Measurements from ENCODE around the gene COL4A6.

DNA sequence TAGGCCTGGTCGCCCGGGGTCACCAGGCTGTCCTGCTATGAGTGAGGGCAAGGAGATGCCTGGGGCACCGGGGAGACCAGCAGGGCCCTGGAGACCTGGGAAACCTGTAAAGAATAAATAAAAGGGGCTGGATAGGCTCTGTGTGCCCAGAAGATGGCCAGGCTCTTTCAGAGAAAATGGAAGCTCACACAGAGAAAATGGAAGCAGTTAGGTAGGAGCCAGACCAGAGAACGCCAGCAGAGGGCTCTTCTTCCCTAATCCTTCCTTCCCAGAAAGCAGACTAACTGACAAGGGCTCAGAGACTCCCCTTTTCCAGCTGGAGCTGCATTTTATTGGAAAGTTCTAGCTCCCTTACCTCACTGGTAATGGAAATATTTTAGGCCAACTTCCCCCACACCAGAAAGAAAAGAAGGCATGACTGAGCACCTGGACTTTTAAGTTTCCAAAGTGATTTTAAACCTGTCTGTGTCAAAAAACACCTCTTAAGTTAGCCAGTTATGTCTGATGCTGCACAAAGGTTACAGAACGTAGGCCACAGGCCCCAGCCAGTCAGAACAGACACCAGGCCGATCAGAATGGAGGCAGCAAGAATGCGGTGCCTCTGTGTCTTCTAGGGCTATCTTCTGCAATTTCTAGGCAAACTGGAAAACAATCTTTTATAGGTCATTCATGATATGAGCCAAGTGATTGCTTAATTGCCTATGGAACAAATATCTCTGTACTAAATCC is 272.7 kb downstream of the COL4A6 start:
- TF ChIP-seq POLR2A (IDR thresholded peaks at IDR 0.05; ENCODE audit: low read length) (no peak), GATA1 (IDR thresholded peaks at IDR 0.05; ENCODE audit: low read depth, low read length) (no peak)
